ENCODE data around the gene GPR153.
A peak's percentile ranks its signal among the peaks of the same experiment; 100 is the strongest.
"Not testable (repeated sequence)": the region's sequence is repeated elsewhere in the genome, so short reads cannot be mapped to it uniquely, and the experiment has no call there.

Gene GPR153

GRCh38 chr1:6222636-6223035 lies 38.3 kb downstream of the GPR153 start:
- no peak for DNase-seq

- no peak for DNase-seq
Measured at GRCh38 chr1:6221210-6221784, 39.6 kb downstream of the GPR153 start.

- DNase-seq, result no peak
Measured at GRCh38 chr1:6220236-6220635, 40.7 kb downstream of the GPR153 start.

- DNase-seq, result not testable (repeated sequence)
Measured at GRCh38 chr1:6219641-6220040, 41.3 kb downstream of the GPR153 start.

GRCh38 chr1:6218375-6219164 lies 42.3 kb downstream of the GPR153 start:
- DNase-seq, result no peak

- no peak for DNase-seq
Measured at GRCh38 chr1:6212193-6212959, 48.5 kb downstream of the GPR153 start.

- no peak for DNase-seq
Measured at GRCh38 chr1:6211731-6212130, 49.2 kb downstream of the GPR153 start.

GRCh38 chr1:6210591-6211355 lies 50.1 kb downstream of the GPR153 start:
- DNase-seq, result no peak

GRCh38 chr1:6209661-6210580 lies 51.0 kb downstream of the GPR153 start:
- DNase-seq, result peak; percentile 52

- peak; percentile 36 for DNase-seq
Measured at GRCh38 chr1:6208723-6209660, 51.9 kb downstream of the GPR153 start.

- no peak for DNase-seq
Measured at GRCh38 chr1:6207921-6208320, 53.0 kb downstream of the GPR153 start.

- no peak for DNase-seq
Measured at GRCh38 chr1:6207075-6207885, 53.6 kb downstream of the GPR153 start.

GRCh38 chr1:6206520-6206855 lies 54.4 kb downstream of the GPR153 start:
- DNase-seq, result no peak

- DNase-seq, result peak; percentile 78
Measured at GRCh38 chr1:6205849-6206519, 54.9 kb downstream of the GPR153 start, which contains the start of gene RNF207. TSS of gene RNF207 (plus strand) at chr1:6206119. CDS start at chr1:6206536, 417 bp downstream.

- no peak for DNase-seq
Measured at GRCh38 chr1:6202256-6202655, 58.6 kb downstream of the GPR153 start.

GRCh38 chr1:6200188-6200809 lies 60.6 kb downstream of the GPR153 start:
- no peak for DNase-seq

- peak; percentile 98 for DNase-seq
Measured at GRCh38 chr1:6199298-6200187, 61.4 kb downstream of the GPR153 start, which contains the start of gene RPL22. TSS of gene RPL22 (minus strand) at chr1:6199595. CDS start at chr1:6199573, 22 bp downstream.
